ENCODE data around the gene RSRC1.

The RSRC1 gene

DNA sequence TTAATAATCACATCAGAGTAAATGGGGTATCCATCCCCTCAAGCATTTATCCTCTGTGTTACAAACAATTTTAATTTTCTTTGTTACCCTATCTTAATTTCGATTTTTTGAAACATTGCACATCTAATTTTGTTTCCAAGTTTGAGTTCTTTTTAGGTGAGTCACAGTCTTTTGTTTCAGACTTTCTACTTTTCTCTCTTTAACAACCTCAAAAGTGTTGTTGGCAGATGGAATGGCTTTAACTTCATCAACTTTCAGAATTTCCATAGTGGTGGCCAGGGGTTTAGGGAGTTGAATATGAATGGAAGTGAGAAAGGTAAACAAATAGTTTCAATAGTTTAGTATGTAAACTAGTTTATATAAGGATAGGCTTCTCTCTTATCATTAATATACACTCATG is 238.1 kb downstream of the RSRC1 start:
- Histone ChIP-seq H3K4me3 (ENCODE audit: insufficient read depth in 1 of 2, low read depth in 1 of 2, low read length in 2 of 2) (no peak overlapping the region), H3K4me2 (ENCODE audit: low read length, poor library complexity, severe bottlenecking) (no peak overlapping the region), H2AK5ac (ENCODE audit: low read length, severe bottlenecking) (no peak overlapping the region), H3K27me3 (ENCODE audit: control insufficient read depth in 1 of 2, insufficient read depth in 1 of 2, low read length in 2 of 2) (no peaks in the 10 kb centered on the region), H3K4ac (ENCODE audit: low read depth in 1 of 2, low read length in 2 of 2) (no peak overlapping the region), H3K36me3 (ENCODE audit: control insufficient read depth in 1 of 2, insufficient read depth in 2 of 2, low read depth in 1 of 2, low read length in 2 of 2) (no peaks in the 10 kb centered on the region), H3K4me1 (ENCODE audit: control insufficient read depth, insufficient read depth, low read depth, low read length) (no peaks in the 10 kb centered on the region), H4K91ac (ENCODE audit: low read length) (no peak overlapping the region), H2BK15ac (ENCODE audit: low read depth, poor library complexity, severe bottlenecking) (no peak overlapping the region), H2BK12ac (ENCODE audit: low read length in 2 of 2) (no peak overlapping the region), H2BK120ac (ENCODE audit: low read depth, low read length) (no peak overlapping the region), H3K9me3 (ENCODE audit: control insufficient read depth, low read length) (no peaks in the 10 kb centered on the region), H3K14ac (ENCODE audit: low read length in 2 of 2) (no peak overlapping the region), H3K27ac (ENCODE audit: low read length, poor library complexity, severe bottlenecking) (no peak overlapping the region), H3K23ac (ENCODE audit: low read length in 2 of 2) (no peak overlapping the region), H4K8ac (ENCODE audit: low read length) (no peak overlapping the region), H3K9ac (ENCODE audit: low read length) (no peak overlapping the region), H2BK5ac (ENCODE audit: low read depth, low read length, poor library complexity, severe bottlenecking) (no peak overlapping the region), H3K18ac (ENCODE audit: low read depth in 1 of 2, low read length in 2 of 2) (no peak overlapping the region), H2AFZ (ENCODE audit: low read depth, low read length) (no peak overlapping the region), H3K79me1 (replicated peaks; ENCODE audit: low read length, poor library complexity, severe bottlenecking) (no peaks in the 10 kb centered on the region)
- DNase-seq: no peak
- no CpG with 5 or more reads among the region's 1 CpG for WGBS

DNA sequence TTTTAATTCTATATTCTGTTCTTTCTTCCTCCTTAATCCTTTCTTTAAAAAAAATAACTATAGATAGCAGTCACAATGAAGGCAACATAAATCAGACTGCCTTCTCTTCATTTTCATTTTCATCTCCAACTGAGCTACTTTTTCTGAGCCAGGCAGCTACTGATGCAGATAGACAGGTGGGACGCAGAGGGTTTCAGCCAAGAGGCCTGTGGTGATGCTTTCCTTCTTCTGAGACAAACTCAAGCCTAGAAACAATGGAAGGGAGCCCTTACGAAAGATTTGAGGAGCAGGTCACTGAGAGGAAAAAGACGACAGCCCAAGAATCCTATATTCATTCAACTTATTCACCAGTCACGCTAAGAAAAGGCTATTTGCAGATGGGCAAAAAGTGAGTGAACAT is 241.1 kb downstream of the RSRC1 start:
- no peak for DNase-seq
- H4K8ac ChIP-seq (ENCODE audit: low read length): no peak overlapping the region
- 100% methylated on average over 2 of the region's 4 CpGs for WGBS

DNA sequence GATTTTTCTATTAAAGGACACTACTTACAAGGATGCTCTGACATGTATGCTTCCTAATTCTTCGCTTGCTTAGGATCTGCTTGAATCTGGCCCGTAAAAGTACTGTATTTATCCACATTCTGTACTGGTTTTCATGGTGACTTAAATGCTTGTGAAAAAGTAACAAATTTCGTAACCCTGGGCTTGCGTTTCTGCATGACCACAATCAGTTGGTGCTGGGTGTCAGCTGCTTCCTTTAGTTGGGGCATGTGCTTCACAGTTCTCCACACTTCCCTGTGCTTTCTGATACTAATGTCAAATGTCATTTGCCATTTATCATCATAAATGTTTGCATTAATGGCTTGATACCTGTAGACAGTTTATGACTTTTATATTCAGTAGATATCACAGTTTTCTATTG is 242.7 kb downstream of the RSRC1 start:
- Histone ChIP-seq H3K27me3 (ENCODE audit: control insufficient read depth in 1 of 2, insufficient read depth in 1 of 2, low read length in 2 of 2) (no peaks in the 10 kb centered on the region), H2BK5ac (ENCODE audit: low read depth, low read length, poor library complexity, severe bottlenecking) (no peak overlapping the region), H2BK15ac (ENCODE audit: low read depth, poor library complexity, severe bottlenecking) (no peak overlapping the region), H3K79me1 (replicated peaks; ENCODE audit: low read length, poor library complexity, severe bottlenecking) (no peaks in the 10 kb centered on the region), H3K9ac (ENCODE audit: low read length) (no peak overlapping the region), H3K4ac (ENCODE audit: low read depth in 1 of 2, low read length in 2 of 2) (no peak overlapping the region), H3K14ac (ENCODE audit: low read length in 2 of 2) (no peak overlapping the region), H2AFZ (ENCODE audit: low read depth, low read length) (no peak overlapping the region), H3K9me3 (ENCODE audit: control insufficient read depth, low read length) (no peaks in the 10 kb centered on the region), H4K91ac (ENCODE audit: low read length) (no peak overlapping the region), H3K23ac (ENCODE audit: low read length in 2 of 2) (no peak overlapping the region), H3K4me1 (ENCODE audit: control insufficient read depth, insufficient read depth, low read depth, low read length) (no peaks in the 10 kb centered on the region), H3K4me3 (ENCODE audit: insufficient read depth in 1 of 2, low read depth in 1 of 2, low read length in 2 of 2) (no peak overlapping the region), H3K36me3 (ENCODE audit: control insufficient read depth in 1 of 2, insufficient read depth in 2 of 2, low read depth in 1 of 2, low read length in 2 of 2) (no peaks in the 10 kb centered on the region), H2BK12ac (ENCODE audit: low read length in 2 of 2) (no peak overlapping the region), H4K8ac (ENCODE audit: low read length) (no peak overlapping the region), H3K4me2 (ENCODE audit: low read length, poor library complexity, severe bottlenecking) (no peak overlapping the region), H3K27ac (ENCODE audit: low read length, poor library complexity, severe bottlenecking) (no peak overlapping the region), H2AK5ac (ENCODE audit: low read length, severe bottlenecking) (no peak overlapping the region), H2BK120ac (ENCODE audit: low read depth, low read length) (no peak overlapping the region), H3K18ac (ENCODE audit: low read depth in 1 of 2, low read length in 2 of 2) (no peak overlapping the region)
- WGBS: 98% methylated on average over 4 of the region's 4 CpGs
- DNase-seq: no peak

More for the DNA sequence above, 241.1 kb downstream of the RSRC1 start:
- no peak overlapping the region for H3K23ac ChIP-seq (ENCODE audit: low read length in 2 of 2)
- no peak overlapping the region for H2AFZ ChIP-seq (ENCODE audit: low read depth, low read length)
- H3K4me1 ChIP-seq (ENCODE audit: control insufficient read depth, insufficient read depth, low read depth, low read length): no peaks in the 10 kb centered on the region
- H3K36me3 ChIP-seq (ENCODE audit: control insufficient read depth in 1 of 2, insufficient read depth in 2 of 2, low read depth in 1 of 2, low read length in 2 of 2): no peaks in the 10 kb centered on the region
- H2BK5ac ChIP-seq (ENCODE audit: low read depth, low read length, poor library complexity, severe bottlenecking): no peak overlapping the region
- H3K4me3 ChIP-seq (ENCODE audit: insufficient read depth in 1 of 2, low read depth in 1 of 2, low read length in 2 of 2): no peak overlapping the region
- H2AK5ac ChIP-seq (ENCODE audit: low read length, severe bottlenecking): no peak overlapping the region
- no peak overlapping the region for H3K4me2 ChIP-seq (ENCODE audit: low read length, poor library complexity, severe bottlenecking)
- no peaks in the 10 kb centered on the region for H3K79me1 ChIP-seq (replicated peaks; ENCODE audit: low read length, poor library complexity, severe bottlenecking)
- no peak overlapping the region for H2BK15ac ChIP-seq (ENCODE audit: low read depth, poor library complexity, severe bottlenecking)
- H3K18ac ChIP-seq (ENCODE audit: low read depth in 1 of 2, low read length in 2 of 2): no peak overlapping the region
- H3K9me3 ChIP-seq (ENCODE audit: control insufficient read depth, low read length): no peaks in the 10 kb centered on the region
- H3K27me3 ChIP-seq (ENCODE audit: control insufficient read depth in 1 of 2, insufficient read depth in 1 of 2, low read length in 2 of 2): no peaks in the 10 kb centered on the region
- no peak overlapping the region for H3K14ac ChIP-seq (ENCODE audit: low read length in 2 of 2)
- H2BK12ac ChIP-seq (ENCODE audit: low read length in 2 of 2): no peak overlapping the region
- H3K27ac ChIP-seq (ENCODE audit: low read length, poor library complexity, severe bottlenecking): no peak overlapping the region
- H3K4ac ChIP-seq (ENCODE audit: low read depth in 1 of 2, low read length in 2 of 2): no peak overlapping the region
- H3K9ac ChIP-seq (ENCODE audit: low read length): no peak overlapping the region
- no peak overlapping the region for H4K91ac ChIP-seq (ENCODE audit: low read length)
- no peak overlapping the region for H2BK120ac ChIP-seq (ENCODE audit: low read depth, low read length)

DNA sequence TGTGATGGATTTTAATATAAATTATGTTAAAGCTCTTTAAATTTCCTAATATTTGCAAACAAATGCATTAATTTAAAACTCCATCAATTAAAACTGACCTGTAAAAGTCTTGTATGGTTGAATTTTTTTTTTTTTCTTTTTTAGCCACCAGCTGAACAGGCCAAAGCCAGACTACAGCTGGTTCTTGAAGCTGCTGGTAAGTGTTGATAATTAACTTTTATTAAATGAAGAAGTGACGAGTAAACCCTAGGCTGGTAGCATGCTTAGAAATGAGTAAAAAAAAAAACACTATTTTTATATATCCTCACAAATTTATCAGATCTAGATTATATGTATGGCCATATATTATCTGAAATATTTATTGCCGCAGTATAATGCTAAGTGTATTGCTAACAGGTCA is 244.8 kb downstream of the RSRC1 start:
- Histone ChIP-seq H3K79me1 (replicated peaks; ENCODE audit: low read length, poor library complexity, severe bottlenecking) (no peaks in the 10 kb centered on the region), H3K18ac (ENCODE audit: low read depth in 1 of 2, low read length in 2 of 2) (no peak overlapping the region), H3K23ac (ENCODE audit: low read length in 2 of 2) (no peak overlapping the region), H3K27me3 (ENCODE audit: control insufficient read depth in 1 of 2, insufficient read depth in 1 of 2, low read length in 2 of 2) (no peaks in the 10 kb centered on the region), H3K4me1 (ENCODE audit: control insufficient read depth, insufficient read depth, low read depth, low read length) (no peaks in the 10 kb centered on the region), H2BK15ac (ENCODE audit: low read depth, poor library complexity, severe bottlenecking) (no peak overlapping the region), H3K36me3 (ENCODE audit: control insufficient read depth in 1 of 2, insufficient read depth in 2 of 2, low read depth in 1 of 2, low read length in 2 of 2) (peaks cover 0 to 4% of the 10 kb centered on the region in 2 experiments), H3K4me3 (ENCODE audit: insufficient read depth in 1 of 2, low read depth in 1 of 2, low read length in 2 of 2) (no peak overlapping the region), H4K8ac (ENCODE audit: low read length) (no peak overlapping the region), H2BK120ac (ENCODE audit: low read depth, low read length) (no peak overlapping the region), H3K4ac (ENCODE audit: low read depth in 1 of 2, low read length in 2 of 2) (no peak overlapping the region), H3K27ac (ENCODE audit: low read length, poor library complexity, severe bottlenecking) (no peak overlapping the region), H3K14ac (ENCODE audit: low read length in 2 of 2) (no peak overlapping the region), H2AK5ac (ENCODE audit: low read length, severe bottlenecking) (no peak overlapping the region), H3K4me2 (ENCODE audit: low read length, poor library complexity, severe bottlenecking) (no peak overlapping the region), H3K9me3 (ENCODE audit: control insufficient read depth, low read length) (peaks cover 2% of the 10 kb centered on the region), H3K9ac (ENCODE audit: low read length) (no peak overlapping the region), H2BK5ac (ENCODE audit: low read depth, low read length, poor library complexity, severe bottlenecking) (no peak overlapping the region), H2BK12ac (ENCODE audit: low read length in 2 of 2) (no peak overlapping the region), H2AFZ (ENCODE audit: low read depth, low read length) (no peak overlapping the region), H4K91ac (ENCODE audit: low read length) (no peak overlapping the region)
- no peak for DNase-seq
- WGBS: no CpG with 5 or more reads among the region's 2 CpGs

Measured in mesenchymal stem cell (in vitro differentiated cells and primary cell).